Parathyroid adenoma (tissue), 2 donors: Measurements from ENCODE around the gene XAGE3.
"Not testable (repeated sequence)": the region's sequence is repeated elsewhere in the genome, so short reads cannot be mapped to it uniquely, and the experiment has no call there.

Experiments used
- H2AFZ ChIP-seq: fragments of 300-600 bp; sonication (generic); one replicate; pipeline ENCODE4 v1.7.0; 2017; ENCODE audit warnings: antibody characterized with exemption, mild to moderate bottlenecking
- H3K27ac ChIP-seq: fragments of 300-600 bp; sonication (generic); one replicate; pipeline ENCODE4 v1.7.0; 2017
- H3K27me3 ChIP-seq: fragments of 300-600 bp; sonication (generic); one replicate; pipeline ENCODE4 v1.7.0; 2017; ENCODE audit warnings: low read length; ENCODE audit not compliant: control insufficient read depth, insufficient read depth
- H3K36me3 ChIP-seq: fragments of 300-600 bp; sonication (generic); one replicate; pipeline ENCODE4 v1.7.0; 2017; ENCODE audit warnings: low read length; ENCODE audit not compliant: control insufficient read depth, insufficient read depth
- H3K4me1 ChIP-seq: fragments of 300-600 bp; sonication (generic); one replicate; pipeline ENCODE4 v1.7.0; 2017; ENCODE audit warnings: control low read depth
- H3K4me2 ChIP-seq: fragments of 300-600 bp; sonication (generic); one replicate; pipeline ENCODE4 v1.7.0; 2017; ENCODE audit warnings: low read length
- H3K4me3 ChIP-seq: fragments of 300-600 bp; sonication (generic); one replicate; pipeline ENCODE4 v1.7.0; 2017; ENCODE audit warnings: low read depth, low read length
- H3K79me2 ChIP-seq: fragments of 300-600 bp; sonication (generic); one replicate; pipeline ENCODE4 v1.7.0; 2017; ENCODE audit warnings: control low read depth
- H3K9ac ChIP-seq: fragments of 300-600 bp; sonication (generic); one replicate; pipeline ENCODE4 v1.7.0; 2017; ENCODE audit warnings: mild to moderate bottlenecking
- H3K9me3 ChIP-seq: fragments of 300-600 bp; sonication (generic); one replicate; pipeline ENCODE4 v1.7.0; 2017; ENCODE audit warnings: low read length; ENCODE audit not compliant: control insufficient read depth
- CTCF ChIP-seq: fragments of 300-600 bp; sonication (generic); IDR thresholded peaks from one replicate; pipeline ENCODE4 v1.7.0; 2017; ENCODE audit warnings: antibody characterized with exemption, mild to moderate bottlenecking
- donor health status: primary hyperparathyroidism.

The XAGE3 gene

GRCh38 chrX:52896438-52896837 is 28.6 kb upstream of the XAGE3 start:
- not testable (repeated sequence) for H3K9me3 ChIP-seq, H3K9ac ChIP-seq, H3K4me1 ChIP-seq, H3K79me2 ChIP-seq, H3K27me3 ChIP-seq, H3K27ac ChIP-seq, H2AFZ ChIP-seq, H3K4me2 ChIP-seq, H3K36me3 ChIP-seq, H3K4me3 ChIP-seq

- not testable (repeated sequence) for H2AFZ ChIP-seq, H3K79me2 ChIP-seq, H3K36me3 ChIP-seq, H3K27me3 ChIP-seq, H3K27ac ChIP-seq, H3K4me3 ChIP-seq, H3K4me2 ChIP-seq, H3K4me1 ChIP-seq, H3K9ac ChIP-seq, H3K9me3 ChIP-seq
These were observed 20.2 kb upstream of the XAGE3 start for GRCh38 chrX:52888090-52888489.

- H3K27me3 ChIP-seq, H3K79me2 ChIP-seq, H3K9ac ChIP-seq, H3K4me1 ChIP-seq, H3K9me3 ChIP-seq, H2AFZ ChIP-seq, H3K36me3 ChIP-seq, H3K27ac ChIP-seq, H3K4me2 ChIP-seq, H3K4me3 ChIP-seq: not testable (repeated sequence)
These were observed 19.6 kb upstream of the XAGE3 start for GRCh38 chrX:52887459-52887858.

- H3K27me3 ChIP-seq, H3K4me2 ChIP-seq, H3K4me1 ChIP-seq, H3K79me2 ChIP-seq, H3K27ac ChIP-seq, H3K36me3 ChIP-seq, H3K9ac ChIP-seq, H2AFZ ChIP-seq, H3K4me3 ChIP-seq, H3K9me3 ChIP-seq: not testable (repeated sequence)
These were observed 8.5 kb upstream of the XAGE3 start for GRCh38 chrX:52876386-52876785.

GRCh38 chrX:52875436-52875835 is 7.6 kb upstream of the XAGE3 start:
- not testable (repeated sequence) for H3K27ac ChIP-seq, H2AFZ ChIP-seq, H3K79me2 ChIP-seq, H3K4me3 ChIP-seq, H3K9ac ChIP-seq, H3K36me3 ChIP-seq, H3K27me3 ChIP-seq, H3K9me3 ChIP-seq, H3K4me2 ChIP-seq, H3K4me1 ChIP-seq

- Histone ChIP-seq H3K4me3 (no peak overlapping the region), H3K27ac (no peak overlapping the region), H3K79me2 (no peaks in the 10 kb centered on the region), H3K27me3 (no peaks in the 10 kb centered on the region), H3K4me2 (no peak overlapping the region), H3K4me1 (no peaks in the 10 kb centered on the region), H3K36me3 (no peaks in the 10 kb centered on the region), H2AFZ (no peak overlapping the region), H3K9ac (no peak overlapping the region), H3K9me3 (no peaks in the 10 kb centered on the region)
- no peak for TF ChIP-seq CTCF
These were observed 6.8 kb upstream of the XAGE3 start for GRCh38 chrX:52874661-52875060.

- H3K79me2 ChIP-seq, H3K9ac ChIP-seq, H3K9me3 ChIP-seq, H3K4me2 ChIP-seq, H2AFZ ChIP-seq, H3K36me3 ChIP-seq, H3K4me3 ChIP-seq, H3K27me3 ChIP-seq, H3K4me1 ChIP-seq, H3K27ac ChIP-seq: not testable (repeated sequence)
These were observed 5.9 kb upstream of the XAGE3 start for GRCh38 chrX:52873825-52874224.

GRCh38 chrX:52870046-52870445 is 2.2 kb upstream of the XAGE3 start:
- Histone ChIP-seq H3K79me2 (no peaks in the 10 kb centered on the region), H3K9me3 (no peaks in the 10 kb centered on the region), H2AFZ (no peak overlapping the region), H3K27ac (no peak overlapping the region), H3K4me2 (no peak overlapping the region), H3K4me1 (no peaks in the 10 kb centered on the region), H3K36me3 (no peaks in the 10 kb centered on the region), H3K4me3 (no peak overlapping the region), H3K27me3 (no peaks in the 10 kb centered on the region), H3K9ac (no peak overlapping the region)
- no peak for TF ChIP-seq CTCF
